IMR-90 (cell line): ENCODE measurements around the gene ZNRD2.

Experiments used
- BHLHE40 ChIP-seq: fragments of 150-350 bp; IDR thresholded peaks from 2 replicates; pipeline ENCODE4 v1.6.1; 2016; ENCODE audit warnings: mild to moderate bottlenecking, low read depth, low read length
- CEBPB ChIP-seq: IDR thresholded peaks from 2 replicates; pipeline ENCODE4 v1.6.1; 2012; ENCODE audit warnings: low read depth, low read length, improper control_type of control experiment
- CTCF ChIP-seq: conservative IDR thresholded peaks from 2 replicates; pipeline ENCODE4 v1.5.1; 2012; ENCODE audit warnings: mild to moderate bottlenecking, low read depth, low read length, improper control_type of control experiment
- ELK1 ChIP-seq: fragments of 150-350 bp; IDR thresholded peaks from 2 replicates; pipeline ENCODE4 v1.6.1; 2016; ENCODE audit warnings: low read depth, mild to moderate bottlenecking, low read length, moderate library complexity, borderline replicate concordance
- MAZ ChIP-seq: IDR thresholded peaks from 2 replicates; pipeline ENCODE4 v1.6.1; 2012; ENCODE audit warnings: low read depth, mild to moderate bottlenecking, low read length, improper control_type of control experiment, moderate library complexity, borderline replicate concordance
- MXI1 ChIP-seq: IDR thresholded peaks from 2 replicates; pipeline ENCODE4 v1.6.1; 2012; ENCODE audit warnings: low read depth, mild to moderate bottlenecking, low read length, moderate library complexity, borderline replicate concordance
- NFE2L2 ChIP-seq: fragments of 150-350 bp; IDR thresholded peaks from 2 replicates; pipeline ENCODE4 v1.6.1; 2016; ENCODE audit warnings: low read depth, mild to moderate bottlenecking, low read length
- POLR2A ChIP-seq: IDR thresholded peaks from 2 replicates; pipeline ENCODE4 v1.6.1; 2012; ENCODE audit warnings: mild to moderate bottlenecking, low read depth, low read length
- RAD21 ChIP-seq: IDR thresholded peaks from 2 replicates; pipeline ENCODE4 v1.6.1; 2012; ENCODE audit warnings: low read length, improper control_type of control experiment

GRCh38 chr11:65573391-65574079, 3.3 kb downstream of the ZNRD2 start:
- TF ChIP-seq CTCF, result no peak
- no peak for TF ChIP-seq ELK1
- TF ChIP-seq POLR2A, result no peak
- TF ChIP-seq MAZ, result no peak
- TF ChIP-seq RAD21, result no peak
- TF ChIP-seq CEBPB, result no peak
- TF ChIP-seq BHLHE40, result no peak
- no peak for TF ChIP-seq NFE2L2
- no peak for TF ChIP-seq MXI1
